ENCODE results near the gene SCN1A.

SCN1A gene

DNA sequence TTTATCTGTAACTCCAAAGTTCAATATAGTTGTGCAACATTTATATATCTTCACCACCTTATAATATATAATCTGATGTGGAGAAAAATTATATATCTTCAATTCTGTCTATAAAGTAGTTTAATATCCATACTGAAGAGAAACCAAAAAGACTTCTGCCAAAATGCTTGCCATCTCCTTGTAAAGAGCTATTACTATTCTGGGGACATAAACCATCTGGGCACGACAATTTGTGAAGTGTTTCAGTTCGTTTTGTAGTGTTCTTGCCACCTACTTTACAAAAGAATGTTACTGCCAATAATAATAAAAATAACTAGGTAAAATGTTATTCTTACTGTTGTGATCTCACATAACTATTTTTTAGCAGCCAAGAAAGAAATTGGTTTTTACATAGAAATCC lies 45.1 kb downstream of the SCN1A start:
- DNase-seq (ENCODE audit: extremely low read depth in 1 of 2, low read depth in 1 of 2) = no peak

DNA sequence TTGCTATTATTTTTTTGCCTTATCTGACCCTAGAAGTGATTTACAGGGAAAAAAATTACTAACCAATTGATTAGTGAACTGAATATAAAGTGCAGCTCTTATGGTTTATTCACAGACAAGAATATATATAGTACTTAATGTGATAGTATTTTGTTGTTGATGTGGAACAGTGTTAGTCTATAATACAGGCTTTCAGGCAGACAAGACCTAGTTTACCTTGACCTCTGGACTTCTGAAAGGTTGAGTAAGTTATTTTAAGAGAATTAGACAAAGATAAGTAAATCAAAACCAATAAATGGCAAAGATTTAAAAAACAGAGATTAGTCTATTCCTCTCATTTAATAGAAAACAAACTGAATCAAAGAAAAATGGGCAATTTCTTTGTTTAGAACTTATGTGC lies 46.0 kb downstream of the SCN1A start:
- no peak for DNase-seq (ENCODE audit: extremely low read depth in 1 of 2, low read depth in 1 of 2)

DNA sequence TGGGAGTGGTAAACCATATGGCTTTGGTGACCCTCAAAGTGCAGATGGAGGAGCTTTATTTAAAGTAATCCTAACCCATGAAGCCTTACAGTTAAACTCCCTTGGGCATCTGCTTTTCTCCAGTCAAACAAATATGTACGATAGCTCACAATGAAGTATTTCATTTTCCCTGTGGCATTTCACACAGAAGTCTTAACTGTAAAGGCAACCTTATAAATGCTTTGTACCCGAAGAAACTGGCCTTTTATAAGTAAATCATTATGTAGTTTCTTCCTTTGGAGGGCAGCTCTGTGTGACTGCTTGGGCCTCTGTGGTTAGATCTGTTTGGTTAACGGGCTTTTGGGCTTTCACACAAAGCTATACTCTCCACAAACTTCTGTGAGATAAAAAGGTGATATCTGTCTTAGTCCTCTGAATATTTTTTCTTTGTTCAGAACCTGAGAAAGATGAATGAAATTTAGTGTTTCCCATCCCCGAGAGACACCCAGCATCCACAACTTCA lies 46.6 kb downstream of the SCN1A start:
- no peak for DNase-seq (ENCODE audit: extremely low read depth in 1 of 2, low read depth in 1 of 2)

DNA sequence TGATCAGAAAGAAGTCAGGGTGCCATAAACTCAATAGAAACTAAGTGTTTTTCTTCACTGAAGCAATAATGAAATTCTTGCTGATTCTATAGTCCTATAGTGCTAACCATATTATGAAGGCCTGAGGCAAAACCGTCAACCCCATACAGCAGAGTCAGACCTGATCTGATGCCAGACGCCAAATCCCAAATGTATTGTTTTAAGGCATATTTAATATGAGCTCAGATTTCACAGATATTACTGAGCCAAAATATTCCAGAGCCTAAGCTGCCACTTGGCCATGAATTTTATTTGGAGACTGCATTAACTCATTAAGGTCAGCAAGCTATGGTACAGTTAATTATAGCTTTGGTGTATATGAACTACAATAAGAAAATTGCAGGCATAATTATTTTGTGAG lies 53.4 kb downstream of the SCN1A start:
- no peak for DNase-seq (ENCODE audit: extremely low read depth in 1 of 2, low read depth in 1 of 2)

- no peak for DNase-seq (ENCODE audit: extremely low read depth in 1 of 2, low read depth in 1 of 2)
Observed at GRCh38 chr2:166074011-166074410, 53.8 kb downstream of the SCN1A start.

GRCh38 chr2:166070231-166070630 lies 57.6 kb downstream of the SCN1A start:
- DNase-seq (ENCODE audit: extremely low read depth in 1 of 2, low read depth in 1 of 2) = no peak

- DNase-seq (ENCODE audit: extremely low read depth in 1 of 2, low read depth in 1 of 2) = no peak
Observed at GRCh38 chr2:166068981-166069380, 58.8 kb downstream of the SCN1A start.

DNA sequence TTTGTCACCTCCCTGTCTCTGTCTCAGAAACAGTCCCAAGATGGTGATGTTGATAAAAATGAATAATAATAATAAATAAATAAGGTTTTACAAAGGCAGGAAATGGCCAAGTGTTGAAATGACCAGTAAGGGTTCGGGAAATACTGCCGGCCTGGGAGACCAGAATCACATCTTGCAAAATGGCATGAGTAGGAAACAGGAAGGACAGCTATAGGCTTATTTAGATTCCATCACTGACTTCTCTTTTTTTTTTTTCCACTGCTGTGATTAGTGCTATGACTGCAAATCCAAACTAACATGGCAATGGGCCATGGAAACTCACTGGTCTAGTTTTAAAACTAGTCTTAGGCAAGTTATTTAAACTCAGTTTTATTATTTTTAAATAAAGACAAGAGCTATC lies 60.6 kb downstream of the SCN1A start:
- DNase-seq (ENCODE audit: extremely low read depth in 1 of 2, low read depth in 1 of 2) = no peak

DNA sequence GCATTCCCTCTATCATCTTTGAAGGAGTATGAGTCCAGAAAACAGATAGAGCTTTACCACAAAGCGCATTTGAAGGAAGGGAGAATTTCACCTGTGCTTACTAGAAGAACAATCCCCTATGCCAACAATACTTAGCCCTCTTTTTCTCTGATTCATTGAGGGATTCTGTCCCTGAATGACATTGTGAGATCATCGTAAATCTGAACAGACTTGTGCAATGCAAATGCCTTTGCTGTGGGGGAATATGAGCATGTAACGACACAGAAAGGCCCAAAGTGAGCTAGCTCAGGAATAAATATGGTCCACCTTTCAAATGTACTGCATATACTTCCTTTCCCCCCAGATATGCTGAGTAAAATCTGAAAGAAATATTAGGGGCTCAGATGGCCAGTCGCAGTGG lies 67.6 kb downstream of the SCN1A start:
- DNase-seq (ENCODE audit: extremely low read depth in 1 of 2, low read depth in 1 of 2) = no peak

GRCh38 chr2:166057370-166058164 lies 70.3 kb downstream of the SCN1A start:
- DNase-seq (ENCODE audit: extremely low read depth in 1 of 2, low read depth in 1 of 2) = no peak

DNA sequence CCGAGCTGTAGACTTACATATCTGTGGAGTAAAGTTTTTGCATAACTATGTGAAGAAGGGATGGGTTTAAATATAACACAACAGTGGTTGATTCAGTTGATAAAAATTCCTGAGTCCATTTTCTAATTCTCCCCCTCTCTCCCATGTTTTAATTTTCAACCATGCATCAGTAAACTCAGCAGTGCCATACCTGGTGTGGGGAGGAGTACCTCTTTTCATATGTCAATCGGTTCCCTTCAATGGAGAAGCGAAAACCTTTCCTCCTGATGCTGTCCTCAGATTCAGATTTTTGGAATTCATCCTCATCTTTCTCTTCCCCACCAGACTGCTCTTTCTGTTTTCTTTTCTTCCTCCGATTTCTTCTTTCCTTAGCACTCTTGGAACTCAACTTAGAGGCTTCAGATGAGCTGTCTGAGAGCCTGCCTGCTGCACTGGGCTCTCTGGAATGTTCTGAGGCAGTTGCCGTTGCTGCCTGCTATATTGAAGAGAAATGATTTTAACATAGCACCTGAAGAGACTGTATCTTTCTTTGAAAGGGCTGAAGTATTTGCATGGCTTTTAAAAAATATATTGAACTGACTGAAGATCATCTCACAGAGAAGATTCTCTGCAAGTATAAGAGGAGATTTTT lies 82.9 kb downstream of the SCN1A start:
- DNase-seq (ENCODE audit: extremely low read depth in 1 of 2, low read depth in 1 of 2) = no peak

- no peak for DNase-seq (ENCODE audit: extremely low read depth in 1 of 2, low read depth in 1 of 2)
Observed at GRCh38 chr2:166042768-166043390, 84.9 kb downstream of the SCN1A start.

- no peak for DNase-seq (ENCODE audit: extremely low read depth in 1 of 2, low read depth in 1 of 2)
Observed at GRCh38 chr2:166042356-166042755, 85.5 kb downstream of the SCN1A start.

DNA sequence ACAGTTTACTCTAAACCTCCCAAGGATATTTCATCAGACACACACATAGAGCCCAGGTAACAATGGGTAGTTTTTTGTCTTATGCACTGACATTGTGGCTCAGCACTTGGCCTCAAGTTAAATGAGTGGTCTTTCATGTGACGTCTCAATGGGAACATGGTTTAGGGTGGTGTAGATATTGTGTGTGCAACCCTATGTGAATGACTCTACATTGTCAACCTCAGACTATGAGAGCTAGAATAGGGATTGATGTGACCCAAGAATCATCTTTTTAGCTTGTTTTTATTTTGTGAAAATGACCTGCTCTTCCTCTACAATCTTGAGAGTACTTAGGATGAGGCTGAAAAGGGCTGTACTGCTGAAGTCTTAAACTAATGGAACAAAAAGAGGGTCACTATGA lies 86.2 kb downstream of the SCN1A start:
- DNase-seq (ENCODE audit: extremely low read depth in 1 of 2, low read depth in 1 of 2) = no peak

GRCh38 chr2:166032361-166032760 lies 95.5 kb downstream of the SCN1A start:
- no peak for DNase-seq (ENCODE audit: extremely low read depth in 1 of 2, low read depth in 1 of 2)

- DNase-seq (ENCODE audit: extremely low read depth in 1 of 2, low read depth in 1 of 2) = no peak
Observed at GRCh38 chr2:166031054-166031453, 96.8 kb downstream of the SCN1A start.

GRCh38 chr2:166025313-166025712 lies 102.5 kb downstream of the SCN1A start:
- no peak for DNase-seq (ENCODE audit: extremely low read depth in 1 of 2, low read depth in 1 of 2)

DNA sequence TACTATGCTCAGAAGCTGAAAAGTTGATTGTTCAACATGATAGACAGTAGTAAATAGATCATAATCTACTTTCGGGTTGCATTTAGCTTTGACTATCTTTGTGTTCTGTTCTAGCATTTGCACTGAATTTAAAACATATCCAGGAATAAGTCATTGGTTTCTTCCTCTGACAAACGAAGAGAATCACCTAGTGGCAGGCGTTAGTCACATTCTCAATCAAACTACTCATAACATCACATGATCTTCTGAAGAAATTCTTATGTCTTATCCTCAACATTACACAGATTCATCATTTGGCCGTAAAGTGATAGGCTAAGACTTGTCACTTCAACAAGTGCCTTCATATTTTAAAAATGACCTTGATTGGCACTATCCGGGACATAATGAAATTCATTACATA lies 110.6 kb downstream of the SCN1A start:
- no peak for DNase-seq (ENCODE audit: extremely low read depth in 1 of 2, low read depth in 1 of 2)

DNA sequence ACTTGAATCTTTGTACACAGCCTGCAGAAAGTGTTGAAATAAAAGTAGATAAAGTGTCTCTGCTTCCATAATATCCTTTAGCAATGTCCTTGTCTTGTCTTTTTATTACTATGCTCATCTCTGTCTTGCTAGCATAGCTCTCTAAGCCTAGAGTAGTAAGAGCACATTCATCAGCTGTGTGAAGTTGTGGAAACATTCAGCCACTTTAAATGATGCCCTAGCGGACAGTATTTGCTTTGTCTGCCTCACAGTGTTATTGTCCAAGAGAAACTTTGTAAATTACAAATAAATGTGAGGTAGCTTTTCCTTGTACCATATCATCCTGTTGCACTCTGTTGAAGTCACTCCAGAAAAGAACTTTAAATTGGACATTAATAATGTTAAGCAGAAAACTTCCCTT lies 113.9 kb downstream of the SCN1A start:
- no peak for DNase-seq (ENCODE audit: extremely low read depth in 1 of 2, low read depth in 1 of 2)

DNA sequence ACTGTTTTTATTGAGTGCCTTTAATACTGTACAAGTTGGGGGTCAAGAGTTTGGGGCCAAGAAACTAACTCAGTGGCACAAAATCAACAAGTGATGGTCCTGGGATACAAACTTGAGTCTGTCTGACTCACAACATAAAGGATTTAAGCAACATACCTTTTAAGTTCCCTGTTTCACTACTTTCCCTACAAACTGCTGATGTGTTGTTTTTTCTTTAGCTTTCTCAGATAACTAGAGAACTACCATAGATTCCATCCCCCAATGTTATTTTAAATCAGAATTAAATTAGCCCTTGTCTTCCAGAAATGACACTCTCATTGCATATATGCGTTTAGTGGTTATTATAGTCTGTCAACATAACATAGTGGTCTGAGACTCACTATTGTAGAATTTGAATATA lies 116.2 kb downstream of the SCN1A start:
- no peak for DNase-seq (ENCODE audit: extremely low read depth in 1 of 2, low read depth in 1 of 2)

DNA sequence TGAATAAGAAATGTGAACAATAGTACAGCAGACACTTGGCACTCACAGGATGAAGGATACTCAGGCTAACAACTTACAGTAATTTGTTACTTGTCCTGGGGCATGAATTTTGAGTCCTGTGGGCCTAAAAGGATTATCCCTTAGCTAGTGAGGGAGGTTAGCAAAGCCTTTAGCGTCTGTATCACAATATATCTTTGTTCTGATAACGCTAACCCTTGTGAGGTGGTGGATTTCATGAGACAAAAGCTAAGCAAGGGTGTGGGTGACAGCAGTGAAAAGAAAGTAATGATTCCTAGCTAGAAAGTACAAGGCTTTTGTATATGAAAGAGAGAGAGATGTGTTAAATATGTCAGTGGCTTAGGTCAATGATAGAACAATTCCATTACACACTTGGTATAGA lies 127.4 kb downstream of the SCN1A start:
- DNase-seq (ENCODE audit: extremely low read depth in 1 of 2, low read depth in 1 of 2) = no peak

DNA sequence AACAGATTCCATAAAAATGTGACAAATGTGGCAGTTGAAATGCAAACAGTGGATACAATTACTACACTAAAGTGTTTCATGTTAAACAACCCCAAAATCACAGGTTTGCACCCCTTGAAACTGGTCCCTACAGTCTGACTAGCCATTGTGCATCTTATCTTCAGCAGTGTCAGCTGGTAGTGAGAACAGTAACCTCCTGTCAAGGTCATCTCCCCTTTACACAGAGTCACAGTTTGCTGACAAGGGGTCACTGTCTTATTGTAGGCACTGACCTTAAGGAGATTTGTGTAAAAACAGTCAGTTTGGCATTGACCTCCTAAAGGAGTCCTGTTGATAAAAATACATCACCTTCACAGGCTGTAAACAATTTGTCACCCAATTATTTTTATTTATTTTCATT lies 137.0 kb downstream of the SCN1A start:
- DNase-seq (ENCODE audit: extremely low read depth in 1 of 2, low read depth in 1 of 2) = no peak

All from activated CD8-positive, alpha-beta memory T cell treated with anti-CD3 and anti-CD28 coated beads for 1 hour (primary cell).